ENCODE data around the gene RBM19. TPM values are rescaled to one million over a fixed set of nuclear protein-coding genes. Genes with fewer than 3 reads are reported as not detected.

Gene RBM19
- polyA plus RNA-seq, 2 of the 4 experiments (the other 2 are of a cell fraction): 16.0 to 18.6 TPM

- no peak for TF ChIP-seq CTCF (IDR thresholded peaks at IDR 0.05)
- TF ChIP-seq HOXB5 (CRISPR knock-in tag; IDR thresholded peaks at IDR 0.05): no peak
- no peak for TF ChIP-seq REST (IDR thresholded peaks at IDR 0.05)
- no peak for TF ChIP-seq ATOH8 (CRISPR knock-in tag; IDR thresholded peaks at IDR 0.05; ENCODE audit: low read depth)
- no peak for TF ChIP-seq RNF2 (IDR thresholded peaks at IDR 0.05; ENCODE audit: borderline replicate concordance, low read depth)
- TF ChIP-seq EP300 (IDR thresholded peaks at IDR 0.05): no peak
- no peak for TF ChIP-seq CBX8 (IDR thresholded peaks at IDR 0.05)
- TF ChIP-seq MAX (IDR thresholded peaks at IDR 0.05): no peak
- no peak for TF ChIP-seq RAD21 (conservative IDR thresholded peaks at IDR 0.05 in 1 of 2, IDR thresholded peaks at IDR 0.05 in 1 of 2)
- TF ChIP-seq E2F6 (IDR thresholded peaks at IDR 0.05; ENCODE audit: borderline replicate concordance, low read depth): no peak
- TF ChIP-seq MAFK (IDR thresholded peaks at IDR 0.05; ENCODE audit: partially characterized antibody): no peak
- no peak for TF ChIP-seq KDM5A (IDR thresholded peaks at IDR 0.05)
- no peak for TF ChIP-seq HES2 (IDR thresholded peaks at IDR 0.05)
- TF ChIP-seq NFE2L2 (conservative IDR thresholded peaks at IDR 0.05; ENCODE audit: low read length): no peak
- TF ChIP-seq HDAC2 (IDR thresholded peaks at IDR 0.05): no peak
- TF ChIP-seq TP53 (CRISPR knock-in tag; IDR thresholded peaks at IDR 0.05): no peak
- TF ChIP-seq ZSCAN20 (CRISPR knock-in tag; IDR thresholded peaks at IDR 0.05): no peak
- H3K27ac ChIP-seq: no peak overlapping the region
- FAIRE-seq (no peak), DNase-seq (ENCODE audit: low read depth in 1 of 2, low spot score in 1 of 2) (no peak), ATAC-seq (no peak)
- H3K4me3 ChIP-seq: no peak overlapping the region
- ChIA-PET POLR2A (no interaction called here), CTCF (interaction anchor here (0.8 to 4.0 kb wide), 6 partner anchors 9 to 606 kb away, joined by 3 to 14 read pairs (median 3); no protein-coding TSS in a partner anchor)
- 93% methylated on average over 5 of the region's 5 CpGs for WGBS (ENCODE audit: missing lambda C conversion rate)
- no peak overlapping the region for H3K4me2 ChIP-seq
- H3K4me1 ChIP-seq: no peaks in the 10 kb centered on the region
- H3K9me3 ChIP-seq: no peaks in the 10 kb centered on the region
Measured at GRCh38 chr12:113917393-113917792, 48.7 kb downstream of the RBM19 start.

- POLR2A ChIA-PET: no interaction called here
- Histone ChIP-seq H3K4me1 (no peaks in the 10 kb centered on the region), H3K4me3 (no peak overlapping the region), H3K4me2 (no peak overlapping the region), H3K27ac (no peak overlapping the region), H3K9me3 (no peaks in the 10 kb centered on the region)
- no peak for DNase-seq (ENCODE audit: low read depth in 1 of 2, low spot score in 1 of 2)
- ATAC-seq: no peak
- CTCF ChIA-PET: interaction anchor here (0.7 to 9.0 kb wide), 4 partner anchors 426 to 563 kb away, joined by 3 to 60 read pairs (median 16); no protein-coding TSS in a partner anchor
- FAIRE-seq: no peak
- WGBS (ENCODE audit: missing lambda C conversion rate): 96% methylated on average over 13 of the region's 13 CpGs
- TF ChIP-seq USF2 (IDR thresholded peaks at IDR 0.05) (no peak), MAX (IDR thresholded peaks at IDR 0.05) (no peak), JUN (IDR thresholded peaks at IDR 0.05) (no peak), MAFK (IDR thresholded peaks at IDR 0.05; ENCODE audit: partially characterized antibody) (no peak), PHF8 (IDR thresholded peaks at IDR 0.05; ENCODE audit: borderline replicate concordance, low read depth) (no peak), ELK1 (IDR thresholded peaks at IDR 0.05; ENCODE audit: low read depth, low read length) (no peak), JUNB (IDR thresholded peaks at IDR 0.05) (no peak), HOXA7 (CRISPR knock-in tag; IDR thresholded peaks at IDR 0.05) (no peak), SMC3 (IDR thresholded peaks at IDR 0.05) (no peak), FOSB (CRISPR knock-in tag; IDR thresholded peaks at IDR 0.05) (no peak), HES2 (IDR thresholded peaks at IDR 0.05) (no peak), ZC3H11A (IDR thresholded peaks at IDR 0.05) (no peak), BHLHE40 (IDR thresholded peaks at IDR 0.05; ENCODE audit: low read depth, low read length) (no peak), FOSL2 (IDR thresholded peaks at IDR 0.05) (no peak), FOSL2 (CRISPR knock-in tag; IDR thresholded peaks at IDR 0.05) (no peak)
Measured at GRCh38 chr12:113914806-113915205, 51.3 kb downstream of the RBM19 start.

Measured in A549 (cell line).